ENCODE results near the gene ICE2. TPM values are rescaled to one million over a fixed set of nuclear protein-coding genes. Genes with fewer than 3 reads are reported as not detected.

Gene ICE2
- total and polyA plus RNA-seq, 4 donors = 10.0 to 67.5 (median 23.6) TPM

DNA sequence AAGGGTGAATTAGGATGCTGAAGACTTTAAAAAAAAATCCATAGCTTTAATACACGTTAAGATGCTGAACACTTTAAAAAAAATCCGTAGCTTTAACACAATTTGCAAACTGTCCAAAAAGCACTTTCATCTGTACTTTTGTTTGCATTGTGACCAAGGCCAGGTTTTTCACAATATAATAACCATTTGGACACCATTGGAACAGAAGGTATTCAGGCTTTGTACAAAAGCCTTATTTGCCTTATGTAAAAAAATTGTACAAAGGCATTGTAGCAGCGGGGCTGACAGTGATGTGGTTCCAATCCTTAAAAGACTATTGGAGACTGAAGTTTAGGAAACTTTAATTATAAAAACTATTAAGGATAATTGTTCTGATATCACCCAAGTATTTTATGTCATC lies 15.2 kb upstream of the ICE2 start:
- DNase-seq (no peak), ATAC-seq (ENCODE audit: insufficient read depth, low FRiP score) (no peak)
- no peak overlapping the region for H3K4me3 ChIP-seq
- 76 to 87% methylated on average over 3 of the region's 3 CpGs for WGBS, 2 donors
- H3K9me3 ChIP-seq (ENCODE audit: control insufficient read depth in 4 of 4, insufficient read depth in 3 of 4, low read length in 3 of 4) = no peaks in the 10 kb centered on the region
- no peak overlapping the region for H3K27ac ChIP-seq (ENCODE audit: low read depth in 1 of 2, low read length in 1 of 2)
- H3K9ac ChIP-seq (ENCODE audit: insufficient read depth in 1 of 2, low read length in 2 of 2) = no peak overlapping the region
- TF ChIP-seq, protein P1, sequence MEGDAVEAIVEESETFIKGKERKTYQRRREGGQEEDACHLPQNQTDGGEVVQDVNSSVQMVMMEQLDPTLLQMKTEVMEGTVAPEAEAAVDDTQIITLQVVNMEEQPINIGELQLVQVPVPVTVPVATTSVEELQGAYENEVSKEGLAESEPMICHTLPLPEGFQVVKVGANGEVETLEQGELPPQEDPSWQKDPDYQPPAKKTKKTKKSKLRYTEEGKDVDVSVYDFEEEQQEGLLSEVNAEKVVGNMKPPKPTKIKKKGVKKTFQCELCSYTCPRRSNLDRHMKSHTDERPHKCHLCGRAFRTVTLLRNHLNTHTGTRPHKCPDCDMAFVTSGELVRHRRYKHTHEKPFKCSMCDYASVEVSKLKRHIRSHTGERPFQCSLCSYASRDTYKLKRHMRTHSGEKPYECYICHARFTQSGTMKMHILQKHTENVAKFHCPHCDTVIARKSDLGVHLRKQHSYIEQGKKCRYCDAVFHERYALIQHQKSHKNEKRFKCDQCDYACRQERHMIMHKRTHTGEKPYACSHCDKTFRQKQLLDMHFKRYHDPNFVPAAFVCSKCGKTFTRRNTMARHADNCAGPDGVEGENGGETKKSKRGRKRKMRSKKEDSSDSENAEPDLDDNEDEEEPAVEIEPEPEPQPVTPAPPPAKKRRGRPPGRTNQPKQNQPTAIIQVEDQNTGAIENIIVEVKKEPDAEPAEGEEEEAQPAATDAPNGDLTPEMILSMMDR (IDR thresholded peaks at IDR 0.05; ENCODE audit: control extremely low read depth, extremely low read depth) = no peak
- no peaks in the 10 kb centered on the region for H3K27me3 ChIP-seq (ENCODE audit: control insufficient read depth in 3 of 3, insufficient read depth in 3 of 3, low read length in 2 of 3)
- peaks cover 3 to 17% (median 10%) of the 10 kb centered on the region in 4 donors for H3K36me3 ChIP-seq (ENCODE audit: control insufficient read depth in 4 of 4, insufficient read depth in 4 of 4, low read length in 4 of 4)
- peaks cover 0 to 2% (median 0%) of the 10 kb centered on the region in 5 donors for H3K4me1 ChIP-seq (ENCODE audit: control insufficient read depth in 5 of 5, insufficient read depth in 5 of 5, low read length in 5 of 5)

DNA sequence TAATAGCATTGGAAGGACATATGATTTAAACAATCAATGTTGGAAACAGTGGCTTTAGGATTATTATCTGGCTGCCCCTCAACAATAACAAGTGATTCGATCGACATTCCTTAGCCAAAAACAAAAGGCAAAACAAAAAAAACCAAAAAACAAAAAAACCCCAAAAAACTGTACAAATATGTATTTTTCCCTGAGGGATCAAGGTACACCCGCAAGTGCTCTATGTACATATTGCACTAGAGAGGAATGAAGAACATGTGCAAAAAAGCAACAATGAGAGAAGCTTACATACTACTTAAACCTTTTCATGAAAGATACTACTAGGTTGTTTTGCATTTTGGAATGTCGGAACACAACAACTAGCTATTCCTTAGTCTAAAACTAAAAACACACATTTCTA lies 14.2 kb upstream of the ICE2 start:
- WGBS, 2 donors = 96% methylated on average over 4 of the region's 4 CpGs
- H3K4me1 ChIP-seq (ENCODE audit: control insufficient read depth in 5 of 5, insufficient read depth in 5 of 5, low read length in 5 of 5) = peaks cover 0 to 2% (median 0%) of the 10 kb centered on the region in 5 donors
- H3K36me3 ChIP-seq (ENCODE audit: control insufficient read depth in 4 of 4, insufficient read depth in 4 of 4, low read length in 4 of 4) = peaks cover 3 to 16% (median 10%) of the 10 kb centered on the region in 4 donors
- no peak overlapping the region for H3K4me3 ChIP-seq
- ATAC-seq (ENCODE audit: insufficient read depth, low FRiP score) (no peak), DNase-seq (no peak)
- no peak overlapping the region for H3K27ac ChIP-seq (ENCODE audit: low read depth in 1 of 2, low read length in 1 of 2)
- TF ChIP-seq, protein P1 (IDR thresholded peaks at IDR 0.05; ENCODE audit: control extremely low read depth, extremely low read depth) = no peak
- no peak overlapping the region for H3K9ac ChIP-seq (ENCODE audit: insufficient read depth in 1 of 2, low read length in 2 of 2)
- H3K27me3 ChIP-seq (ENCODE audit: control insufficient read depth in 3 of 3, insufficient read depth in 3 of 3, low read length in 2 of 3) = no peaks in the 10 kb centered on the region
- no peaks in the 10 kb centered on the region for H3K9me3 ChIP-seq (ENCODE audit: control insufficient read depth in 4 of 4, insufficient read depth in 3 of 4, low read length in 3 of 4)

DNA sequence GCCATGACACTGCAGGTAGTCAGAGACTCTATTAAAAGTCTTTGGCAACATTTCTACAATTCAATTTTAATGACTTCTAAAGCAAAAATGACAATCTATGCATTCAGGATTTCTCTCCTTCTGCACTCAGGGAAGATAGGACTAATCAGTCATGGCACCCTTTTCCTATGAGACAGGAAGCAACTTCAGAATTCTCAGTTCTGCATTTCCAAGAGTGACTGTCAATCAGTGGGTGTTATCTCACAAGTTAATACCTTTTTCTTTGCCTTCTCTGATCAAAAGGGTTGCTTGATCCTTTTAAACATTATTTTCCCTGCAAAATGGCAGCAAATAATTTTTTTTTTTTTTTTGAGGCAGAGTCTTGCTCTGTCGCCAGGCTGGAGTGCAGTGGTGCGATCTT lies 7.8 kb upstream of the ICE2 start:
- Histone ChIP-seq H3K4me1 (ENCODE audit: control insufficient read depth in 5 of 5, insufficient read depth in 5 of 5, low read length in 5 of 5) (no peaks in the 10 kb centered on the region), H3K9me3 (ENCODE audit: control insufficient read depth in 4 of 4, insufficient read depth in 3 of 4, low read length in 3 of 4) (no peaks in the 10 kb centered on the region), H3K4me3 (no peak overlapping the region), H3K9ac (ENCODE audit: insufficient read depth in 1 of 2, low read length in 2 of 2) (no peak overlapping the region), H3K36me3 (ENCODE audit: control insufficient read depth in 4 of 4, insufficient read depth in 4 of 4, low read length in 4 of 4) (peaks cover 0 to 2% (median under 1%) of the 10 kb centered on the region in 4 donors), H3K27ac (ENCODE audit: low read depth in 1 of 2, low read length in 1 of 2) (no peak overlapping the region), H3K27me3 (ENCODE audit: control insufficient read depth in 3 of 3, insufficient read depth in 3 of 3, low read length in 2 of 3) (no peaks in the 10 kb centered on the region)
- ATAC-seq (ENCODE audit: insufficient read depth, low FRiP score) (no peak), DNase-seq (no peak)
- TF ChIP-seq, protein P1 (IDR thresholded peaks at IDR 0.05; ENCODE audit: control extremely low read depth, extremely low read depth) = no peak
- whole genome bisulfite sequencing, 2 donors = 94 to 100% methylated on average over 2 of the region's 2 CpGs

Measured in lung (tissue), 12 donors.